ENCODE data around the gene LYRM4.

LYRM4 gene

DNA sequence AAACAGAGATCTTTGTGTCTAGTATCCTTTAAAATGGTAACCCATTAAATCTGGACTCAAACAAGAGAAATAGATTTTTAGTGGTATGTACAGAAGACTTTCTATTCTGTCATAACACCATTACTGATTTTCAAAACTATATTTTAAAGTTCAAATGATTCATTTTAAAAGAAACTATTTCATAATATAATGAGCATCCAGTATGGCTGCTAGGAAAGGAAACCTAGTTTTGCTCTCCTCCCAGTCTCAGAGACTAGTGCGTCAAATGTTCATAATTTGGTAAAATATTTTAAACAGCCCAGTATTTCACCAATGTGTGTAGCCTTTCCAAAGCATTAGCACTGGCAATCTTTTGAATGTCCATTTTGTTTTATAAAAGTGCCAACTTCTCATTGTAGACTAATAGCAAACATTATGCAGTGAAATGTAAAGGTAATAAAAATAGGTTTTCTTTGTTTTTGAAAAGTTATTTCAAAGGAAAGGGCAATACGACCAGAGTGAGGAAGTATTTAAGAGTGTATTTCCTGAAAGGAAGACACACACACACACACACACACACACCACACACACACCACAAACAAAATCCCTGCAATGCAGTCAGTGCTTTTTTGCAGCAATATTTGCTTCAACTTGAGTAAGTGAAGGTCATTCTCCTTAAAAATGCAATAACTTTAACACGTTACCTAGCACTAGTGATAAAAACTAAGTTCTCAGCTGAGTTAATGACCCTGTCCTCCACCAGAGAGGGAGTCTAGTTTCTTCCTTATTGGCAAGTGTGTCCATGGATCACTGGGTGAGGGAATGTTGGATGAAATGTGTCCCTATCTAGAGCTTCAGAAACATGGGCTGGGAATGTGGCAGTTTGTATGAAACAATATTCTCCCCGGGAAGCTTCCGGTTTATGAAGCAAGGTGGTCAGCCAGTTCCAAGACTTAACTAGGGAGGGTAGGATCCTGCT is 171.0 kb downstream of the LYRM4 start:
- no peaks in the 10 kb centered on the region for H3K79me2 ChIP-seq (ENCODE audit: insufficient read depth, low read length)
- no peak overlapping the region for H3K9ac ChIP-seq (ENCODE audit: low read length)
- no peak overlapping the region for H3K27ac ChIP-seq (ENCODE audit: low read depth, low read length, poor library complexity, severe bottlenecking)
- no peaks in the 10 kb centered on the region for H4K20me1 ChIP-seq (ENCODE audit: insufficient read depth, low read length)
- peaks cover 10% of the 10 kb centered on the region; the same call in 1 of the 2 replicates for H3K27me3 ChIP-seq (ENCODE audit: insufficient read depth, low read length)
- H3K4me2 ChIP-seq (ENCODE audit: low read length): no peak overlapping the region
- TF ChIP-seq, protein P1, sequence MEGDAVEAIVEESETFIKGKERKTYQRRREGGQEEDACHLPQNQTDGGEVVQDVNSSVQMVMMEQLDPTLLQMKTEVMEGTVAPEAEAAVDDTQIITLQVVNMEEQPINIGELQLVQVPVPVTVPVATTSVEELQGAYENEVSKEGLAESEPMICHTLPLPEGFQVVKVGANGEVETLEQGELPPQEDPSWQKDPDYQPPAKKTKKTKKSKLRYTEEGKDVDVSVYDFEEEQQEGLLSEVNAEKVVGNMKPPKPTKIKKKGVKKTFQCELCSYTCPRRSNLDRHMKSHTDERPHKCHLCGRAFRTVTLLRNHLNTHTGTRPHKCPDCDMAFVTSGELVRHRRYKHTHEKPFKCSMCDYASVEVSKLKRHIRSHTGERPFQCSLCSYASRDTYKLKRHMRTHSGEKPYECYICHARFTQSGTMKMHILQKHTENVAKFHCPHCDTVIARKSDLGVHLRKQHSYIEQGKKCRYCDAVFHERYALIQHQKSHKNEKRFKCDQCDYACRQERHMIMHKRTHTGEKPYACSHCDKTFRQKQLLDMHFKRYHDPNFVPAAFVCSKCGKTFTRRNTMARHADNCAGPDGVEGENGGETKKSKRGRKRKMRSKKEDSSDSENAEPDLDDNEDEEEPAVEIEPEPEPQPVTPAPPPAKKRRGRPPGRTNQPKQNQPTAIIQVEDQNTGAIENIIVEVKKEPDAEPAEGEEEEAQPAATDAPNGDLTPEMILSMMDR (IDR thresholded peaks at IDR 0.05; ENCODE audit: low read length): no peak
- TF ChIP-seq EZH2 (IDR thresholded peaks at IDR 0.05; ENCODE audit: borderline replicate concordance, low read length): no peak
- no peak overlapping the region for H2AFZ ChIP-seq (ENCODE audit: low read length)
- no peaks in the 10 kb centered on the region for H3K9me2 ChIP-seq (ENCODE audit: low read depth, low read length)
- H3K4me1 ChIP-seq (ENCODE audit: insufficient read depth, low read length, severe bottlenecking): no peaks in the 10 kb centered on the region
- H3K4me3 ChIP-seq (ENCODE audit: low read depth, low read length, poor library complexity, severe bottlenecking): no peak overlapping the region
- H3K9me3 ChIP-seq (ENCODE audit: low read length): no peaks in the 10 kb centered on the region
- no peaks in the 10 kb centered on the region for H3K36me3 ChIP-seq (ENCODE audit: insufficient read depth, low read length)
- H3F3A ChIP-seq (ENCODE audit: insufficient read depth, low read length): no peaks in the 10 kb centered on the region

DNA sequence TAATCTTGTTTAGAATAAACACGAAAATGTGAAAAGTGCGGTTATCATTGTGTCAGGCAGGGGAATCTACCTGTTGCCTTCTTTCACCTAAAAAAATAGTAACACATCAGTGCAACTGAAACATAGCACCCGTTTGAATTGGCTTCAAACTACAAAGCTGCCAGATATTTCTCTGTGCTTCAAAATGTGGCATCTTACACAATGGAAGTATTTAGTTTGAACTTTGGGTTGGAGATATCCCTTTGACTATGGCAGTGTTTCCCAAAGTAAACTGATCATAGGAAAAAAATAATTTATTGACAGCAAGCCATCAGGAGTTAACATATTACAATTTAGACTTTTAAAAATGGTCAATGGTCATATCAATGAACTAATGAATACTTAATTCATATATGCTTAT is 172.0 kb downstream of the LYRM4 start:
- Histone ChIP-seq H3F3A (ENCODE audit: insufficient read depth, low read length) (no peaks in the 10 kb centered on the region), H3K9me2 (ENCODE audit: low read depth, low read length) (no peaks in the 10 kb centered on the region), H4K20me1 (ENCODE audit: insufficient read depth, low read length) (no peaks in the 10 kb centered on the region), H3K4me2 (ENCODE audit: low read length) (no peak overlapping the region), H3K79me2 (ENCODE audit: insufficient read depth, low read length) (no peaks in the 10 kb centered on the region), H3K4me1 (ENCODE audit: insufficient read depth, low read length, severe bottlenecking) (no peaks in the 10 kb centered on the region), H2AFZ (ENCODE audit: low read length) (no peak overlapping the region), H3K36me3 (ENCODE audit: insufficient read depth, low read length) (no peaks in the 10 kb centered on the region), H3K27ac (ENCODE audit: low read depth, low read length, poor library complexity, severe bottlenecking) (no peak overlapping the region), H3K4me3 (ENCODE audit: low read depth, low read length, poor library complexity, severe bottlenecking) (no peak overlapping the region), H3K9me3 (ENCODE audit: low read length) (no peaks in the 10 kb centered on the region), H3K9ac (ENCODE audit: low read length) (no peak overlapping the region), H3K27me3 (ENCODE audit: insufficient read depth, low read length) (peaks cover 10% of the 10 kb centered on the region; the same call in 1 of the 2 replicates)
- no peak for TF ChIP-seq EZH2 (IDR thresholded peaks at IDR 0.05; ENCODE audit: borderline replicate concordance, low read length)
- TF ChIP-seq, protein P1 (IDR thresholded peaks at IDR 0.05; ENCODE audit: low read length): no peak

- Histone ChIP-seq H4K20me1 (ENCODE audit: insufficient read depth, low read length) (no peaks in the 10 kb centered on the region), H3K27ac (ENCODE audit: low read depth, low read length, poor library complexity, severe bottlenecking) (no peak overlapping the region), H3F3A (ENCODE audit: insufficient read depth, low read length) (no peaks in the 10 kb centered on the region), H3K4me2 (ENCODE audit: low read length) (no peak overlapping the region), H3K36me3 (ENCODE audit: insufficient read depth, low read length) (no peaks in the 10 kb centered on the region), H3K79me2 (ENCODE audit: insufficient read depth, low read length) (no peaks in the 10 kb centered on the region), H3K4me3 (ENCODE audit: low read depth, low read length, poor library complexity, severe bottlenecking) (no peak overlapping the region), H2AFZ (ENCODE audit: low read length) (no peak overlapping the region), H3K4me1 (ENCODE audit: insufficient read depth, low read length, severe bottlenecking) (no peaks in the 10 kb centered on the region), H3K9me3 (ENCODE audit: low read length) (no peaks in the 10 kb centered on the region), H3K27me3 (ENCODE audit: insufficient read depth, low read length) (peaks cover 11% of the 10 kb centered on the region), H3K9me2 (ENCODE audit: low read depth, low read length) (no peaks in the 10 kb centered on the region), H3K9ac (ENCODE audit: low read length) (no peak overlapping the region)
- TF ChIP-seq, protein P1 (IDR thresholded peaks at IDR 0.05; ENCODE audit: low read length): no peak
- TF ChIP-seq EZH2 (IDR thresholded peaks at IDR 0.05; ENCODE audit: borderline replicate concordance, low read length): no peak
These were observed 173.4 kb downstream of the LYRM4 start for GRCh38 chr6:5087389-5087788.

All from OCI-LY1 (cell line).